Tibial nerve (tissue), 4 donors: ENCODE results near the gene CORO7. TPM values are rescaled to one million over a fixed set of nuclear protein-coding genes. Genes with fewer than 3 reads are reported as not detected.

Source experiments
- DNase-seq, 2 donors: peaks; one replicate each; pipeline ENCODE4 v3.0.0-alpha.2; 2019; ENCODE audit warnings: low spot score in 2 of 2
- H3K27ac ChIP-seq, 4 donors: fragments of 200-600 bp; sonication (generic) in 3 of 4; one replicate each; pipeline ENCODE4 v1.5.1; 2017 to 2019; ENCODE audit warnings: mild to moderate bottlenecking in 1 of 4
- H3K27me3 ChIP-seq, 2 donors: fragments of 200-600 bp; sonication (generic) in 1 of 2; one replicate each; pipeline versions ENCODE4 v1.5.1 to v1.6.0; 2017 to 2019
- H3K36me3 ChIP-seq, 3 donors: fragments of 200-600 bp; sonication (generic); one replicate each; pipeline ENCODE4 v1.5.1; 2018 to 2019
- H3K4me1 ChIP-seq, 4 donors: fragments of 200-600 bp; sonication (generic) in 3 of 4; one replicate each; pipeline ENCODE4 v1.5.1; 2017 to 2019
- H3K4me3 ChIP-seq, 4 donors: fragments of 200-600 bp; sonication (generic) in 3 of 4; one replicate each; pipeline ENCODE4 v1.5.1; 2017 to 2019; ENCODE audit warnings: mild to moderate bottlenecking in 1 of 4, moderate library complexity in 1 of 4
- H3K9me3 ChIP-seq, 4 donors: fragments of 200-600 bp; sonication (generic) in 3 of 4; one replicate each; pipeline ENCODE4 v1.5.1; 2017 to 2019
- CTCF ChIP-seq, 5 experiments: fragments of 200-600 bp in 3 of 5; fragments of 450-650 bp in 2 of 5; sonication (generic) in 3 of 5; IDR thresholded peaks; one replicate each; pipeline ENCODE4 v1.5.1; 2016 to 2019; ENCODE audit warnings: antibody characterized with exemption in 5 of 5, mild to moderate bottlenecking in 3 of 5, moderate library complexity in 2 of 5
- EP300 ChIP-seq, 2 donors: sonication (generic); formaldehyde crosslinking; IDR thresholded peaks; one replicate each; pipeline ENCODE4 v1.6.1; 2017; ENCODE audit warnings: antibody characterized with exemption in 2 of 2, mild to moderate bottlenecking in 1 of 2
- POLR2A ChIP-seq, 2 donors: fragments of 450-650 bp; IDR thresholded peaks; one replicate each; pipeline ENCODE4 v1.6.1; 2017; ENCODE audit warnings: antibody characterized with exemption in 2 of 2, mild to moderate bottlenecking in 2 of 2, moderate library complexity in 2 of 2
- WGBS, 2 donors: methylation state at CpG; one replicate each; pipeline ENCODE4 v1.1.5; 2018; 5-methylcytosine and 5-hydroxymethylcytosine counted together
- total RNA-seq, 4 donors: library from RNA; depleted of rRNA; stranded (reverse); fragments of >200 nt; gene quantifications; one replicate each; pipeline ENCODE4 v1.1.0, GENCODE V29; 2016

Gene CORO7
- total RNA-seq, 4 donors from 2014 or later = 27.8 to 77.4 (median 52.1) TPM

DNA sequence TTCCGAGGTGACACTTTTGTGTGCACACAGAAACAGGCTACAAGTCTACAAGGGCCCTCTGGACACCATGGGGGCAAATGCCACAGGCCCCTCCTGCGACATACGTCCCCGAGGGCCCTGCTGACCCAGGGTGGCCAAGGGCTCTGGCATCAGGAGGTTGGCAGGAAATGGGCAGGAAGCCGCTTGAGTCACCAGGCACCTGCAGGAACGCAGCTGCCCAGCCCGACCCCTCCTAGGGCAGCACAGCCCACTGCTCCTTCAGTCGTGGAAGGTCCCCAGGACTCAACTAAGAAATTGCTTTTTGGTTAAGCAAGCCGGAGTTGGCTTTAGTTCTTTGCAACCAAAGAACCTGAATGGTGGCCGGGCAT, 8.1 kb downstream of the CORO7 start:
- peak overlapping the region in 2 of 4 donors; percentile 6 to 27 for H3K27ac ChIP-seq
- 74 to 95% methylated on average over 9 to 10 of the region's 10 CpGs for WGBS, 2 donors
- peaks cover 0 to 66% (median 0%) of the 10 kb centered on the region in 3 donors for H3K36me3 ChIP-seq
- H3K9me3 ChIP-seq = no peaks in the 10 kb centered on the region
- H3K4me1 ChIP-seq = peaks cover 0 to 61% (median 29%) of the 10 kb centered on the region in 4 donors
- TF ChIP-seq POLR2A (IDR thresholded peaks at IDR 0.05) (no peak), CTCF (IDR thresholded peaks at IDR 0.05) (no peak), EP300 (IDR thresholded peaks at IDR 0.05) (no peak)
- no peak for DNase-seq
- no peaks in the 10 kb centered on the region for H3K27me3 ChIP-seq
- no peak overlapping the region for H3K4me3 ChIP-seq

DNA sequence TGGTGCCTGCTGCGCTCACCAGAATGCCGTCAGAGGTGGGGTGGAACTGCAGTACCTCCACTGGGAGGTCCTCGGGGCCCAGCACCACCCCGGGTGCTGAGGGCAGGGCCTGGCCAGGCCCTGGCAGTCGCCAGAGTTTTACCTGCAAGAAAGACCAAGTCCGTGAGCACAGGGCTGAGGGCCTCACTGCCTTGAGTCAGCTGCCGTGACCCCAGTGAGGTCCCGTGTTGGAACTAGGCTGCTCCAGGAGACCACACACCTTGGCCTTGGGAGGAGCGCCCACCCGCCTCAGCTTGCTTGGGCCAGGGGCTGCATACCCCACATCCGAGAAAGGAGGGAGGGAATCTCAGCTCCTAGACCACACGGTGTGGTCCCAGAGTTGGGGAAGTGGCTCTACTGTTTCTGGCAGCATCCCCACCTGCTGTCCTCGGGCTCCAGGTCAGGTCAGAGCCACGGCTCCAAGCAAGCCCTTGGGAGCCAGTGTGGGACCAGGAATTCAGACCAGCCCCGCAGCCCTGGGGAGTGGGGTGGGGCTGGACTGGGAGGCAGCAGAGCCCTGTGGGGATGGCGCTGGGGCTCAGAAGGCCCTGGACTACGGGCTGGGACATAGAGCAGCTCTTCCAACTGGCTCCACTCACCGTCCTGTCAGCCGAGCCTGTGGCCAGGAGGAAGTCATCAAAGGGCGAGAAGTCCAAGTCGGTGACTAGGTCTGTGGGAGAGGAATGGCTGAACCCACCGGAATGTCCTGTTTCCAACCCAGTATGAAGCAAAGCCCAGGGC, 8.7 kb downstream of the CORO7 start:
- Histone ChIP-seq H3K4me1 (peaks cover 0 to 59% (median 29%) of the 10 kb centered on the region in 4 donors), H3K27ac (peak overlapping the region in 2 of 4 donors; percentile 6 to 27), H3K4me3 (no peak overlapping the region), H3K27me3 (no peaks in the 10 kb centered on the region), H3K36me3 (peaks cover 0 to 68% (median 0%) of the 10 kb centered on the region in 3 donors), H3K9me3 (no peaks in the 10 kb centered on the region)
- no peak for TF ChIP-seq EP300 (IDR thresholded peaks at IDR 0.05)
- TF ChIP-seq CTCF (IDR thresholded peaks at IDR 0.05) = no peak
- no peak for TF ChIP-seq POLR2A (IDR thresholded peaks at IDR 0.05)
- no peak for DNase-seq
- WGBS, 2 donors = 71 to 88% methylated on average over 15 to 17 of the region's 22 CpGs

GRCh38 chr16:4404967-4405696, 11.3 kb downstream of the CORO7 start:
- Histone ChIP-seq H3K4me3 (no peak overlapping the region), H3K9me3 (no peaks in the 10 kb centered on the region), H3K4me1 (peaks cover 0 to 40% (median 10%) of the 10 kb centered on the region in 4 donors), H3K27me3 (no peaks in the 10 kb centered on the region), H3K27ac (no peak overlapping the region), H3K36me3 (peaks cover 0 to 76% (median 0%) of the 10 kb centered on the region in 3 donors)
- no peak for DNase-seq
- 90 to 92% methylated on average over 22 to 24 of the region's 24 CpGs for WGBS, 2 donors
- TF ChIP-seq EP300 (IDR thresholded peaks at IDR 0.05) = no peak
- no peak for TF ChIP-seq POLR2A (IDR thresholded peaks at IDR 0.05)
- TF ChIP-seq CTCF (IDR thresholded peaks at IDR 0.05) = no peak

DNA sequence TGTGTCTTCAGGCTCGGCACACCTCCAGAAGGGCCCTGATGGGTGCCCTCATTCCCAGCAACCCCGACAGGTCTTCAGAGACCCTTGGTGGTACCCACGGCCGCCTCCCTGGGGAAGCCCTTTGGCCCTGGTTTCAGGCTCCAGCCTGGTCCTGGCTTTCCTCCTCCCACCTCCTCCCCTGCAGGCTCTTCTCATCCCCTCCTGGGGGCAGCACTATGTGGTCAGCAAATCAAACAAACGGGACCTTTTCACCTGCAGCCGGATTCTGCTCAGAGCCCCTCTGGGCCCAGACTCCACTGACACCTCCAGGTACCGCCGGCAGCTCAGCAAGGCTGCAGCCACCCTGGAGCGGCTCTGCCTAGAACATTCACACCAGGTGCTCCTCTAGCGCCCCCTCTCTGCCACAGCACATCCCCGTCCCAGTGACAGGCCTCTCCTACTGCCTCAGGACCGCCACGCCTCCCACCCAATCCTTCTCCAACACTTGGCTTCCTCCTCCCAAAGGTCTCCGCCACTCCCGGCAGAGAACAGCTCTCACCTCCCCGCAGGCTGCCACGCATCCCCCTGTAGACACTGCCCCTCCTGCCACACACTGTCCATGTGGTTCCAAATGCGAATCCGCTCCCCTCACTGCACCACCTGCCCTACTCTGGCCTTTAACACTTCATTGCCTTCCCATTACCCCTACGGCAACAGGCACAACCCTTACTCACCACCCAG, 12.0 kb downstream of the CORO7 start:
- 62 to 70% methylated on average over 20 of the region's 20 CpGs for WGBS, 2 donors
- no peaks in the 10 kb centered on the region for H3K9me3 ChIP-seq
- H3K4me1 ChIP-seq = peaks cover 0 to 33% (median 7%) of the 10 kb centered on the region in 4 donors
- peaks cover 0 to 78% (median 0%) of the 10 kb centered on the region in 3 donors for H3K36me3 ChIP-seq
- peak in 1 of 2 donors; percentile 49 for DNase-seq
- H3K4me3 ChIP-seq = no peak overlapping the region
- peak; percentile 27 to 66 (median 39) for TF ChIP-seq CTCF (IDR thresholded peaks at IDR 0.05)
- no peak for TF ChIP-seq EP300 (IDR thresholded peaks at IDR 0.05)
- no peak overlapping the region for H3K27ac ChIP-seq
- no peaks in the 10 kb centered on the region for H3K27me3 ChIP-seq
